Endothelial cell of umbilical vein (primary cell): ENCODE results near the gene HECTD1.

Experiments
- CTCF ChIP-seq, 2 donors: IDR thresholded peaks; 1 replicate in 1 of 2; 2 replicates in 1 of 2; pipeline ENCODE4 v1.5.1; 2011; ENCODE audit warnings: low read length in 2 of 2, mild to moderate bottlenecking in 2 of 2, moderate library complexity in 2 of 2, control low read depth in 1 of 2, inconsistent platforms in 1 of 2, low read depth in 1 of 2; ENCODE audit not compliant: insufficient read depth in 1 of 2; ENCODE audit errors: extremely low read depth in 1 of 2
- EZH2 ChIP-seq: IDR thresholded peaks from 2 replicates; pipeline ENCODE4 v1.6.1; 2012; ENCODE audit warnings: borderline replicate concordance, low read depth, mild to moderate bottlenecking, moderate library complexity, low read length, inconsistent platforms; ENCODE audit not compliant: severe bottlenecking
- FOS ChIP-seq: IDR thresholded peaks from 2 replicates; pipeline ENCODE4 v1.6.1; 2011; ENCODE audit warnings: mild to moderate bottlenecking, low read length, moderate library complexity, borderline replicate concordance; ENCODE audit not compliant: insufficient read depth
- GATA2 ChIP-seq: IDR thresholded peaks from 2 replicates; pipeline ENCODE4 v1.7.0; 2011; ENCODE audit warnings: low read depth, mild to moderate bottlenecking, moderate library complexity, mixed read lengths, low read length; ENCODE audit not compliant: insufficient read length, insufficient read depth
- JUN ChIP-seq: IDR thresholded peaks from 2 replicates; pipeline ENCODE4 v1.6.1; 2011; ENCODE audit warnings: borderline replicate concordance, low read depth; ENCODE audit not compliant: insufficient read length, insufficient read depth
- MAX ChIP-seq: IDR thresholded peaks from 2 replicates; pipeline ENCODE4 v1.6.1; 2011; ENCODE audit not compliant: insufficient read depth, insufficient read length
- MYC ChIP-seq: IDR thresholded peaks from one replicate; pipeline ENCODE4 v1.6.1; 2011; ENCODE audit warnings: mild to moderate bottlenecking, low read depth, low read length
- POLR2A ChIP-seq: IDR thresholded peaks from 2 replicates; pipeline ENCODE4 v1.6.1; 2012; ENCODE audit warnings: low read depth, mild to moderate bottlenecking, control low read depth, low read length
- POLR2AphosphoS5 ChIP-seq: IDR thresholded peaks from 2 replicates; pipeline ENCODE4 v1.6.1; 2012; ENCODE audit warnings: low read depth, mild to moderate bottlenecking, control low read depth, low read length, moderate library complexity; ENCODE audit not compliant: insufficient read depth

GRCh38 chr14:31057035-31057434 lies 150.6 kb downstream of the HECTD1 start:
- TF ChIP-seq POLR2A (no peak), CTCF (IDR thresholded peaks at IDR 0.05; ENCODE audit: extremely low read depth in 1 of 2, insufficient read depth in 1 of 2, low read depth in 1 of 2, low read length in 2 of 2) (no peak), FOS (no peak), EZH2 (no peak), POLR2AphosphoS5 (no peak), MAX (no peak), JUN (no peak), MYC (no peak), GATA2 (no peak)
